SK-N-SH (cell line): Measurements from ENCODE around the gene FRMD8.

Source experiments
- FOXJ3 ChIP-seq: sonication (generic); formaldehyde crosslinking; IDR thresholded peaks from 2 replicates; pipeline ENCODE4 v1.5.1; 2020; ENCODE audit warnings: mild to moderate bottlenecking, missing genetic modification reagents
- JUND ChIP-seq: IDR thresholded peaks from 2 replicates; pipeline ENCODE4 v1.4.0; 2012
- YY1 ChIP-seq: IDR thresholded peaks from 2 replicates; pipeline ENCODE4 v1.4.0; 2012; ENCODE audit warnings: low read depth, mild to moderate bottlenecking
- TF ChIP-seq, protein P1 (sequence below): fragments of 200-600 bp; sonication (generic); IDR thresholded peaks from 2 replicates; pipeline ENCODE4 v1.6.1; 2017; ENCODE audit warnings: antibody characterized with exemption, mild to moderate bottlenecking, moderate library complexity
- TF ChIP-seq, protein P2 (sequence below): IDR thresholded peaks from 2 replicates; pipeline ENCODE4 v1.4.0; 2012; ENCODE audit warnings: low read depth

- TF ChIP-seq, protein P1, sequence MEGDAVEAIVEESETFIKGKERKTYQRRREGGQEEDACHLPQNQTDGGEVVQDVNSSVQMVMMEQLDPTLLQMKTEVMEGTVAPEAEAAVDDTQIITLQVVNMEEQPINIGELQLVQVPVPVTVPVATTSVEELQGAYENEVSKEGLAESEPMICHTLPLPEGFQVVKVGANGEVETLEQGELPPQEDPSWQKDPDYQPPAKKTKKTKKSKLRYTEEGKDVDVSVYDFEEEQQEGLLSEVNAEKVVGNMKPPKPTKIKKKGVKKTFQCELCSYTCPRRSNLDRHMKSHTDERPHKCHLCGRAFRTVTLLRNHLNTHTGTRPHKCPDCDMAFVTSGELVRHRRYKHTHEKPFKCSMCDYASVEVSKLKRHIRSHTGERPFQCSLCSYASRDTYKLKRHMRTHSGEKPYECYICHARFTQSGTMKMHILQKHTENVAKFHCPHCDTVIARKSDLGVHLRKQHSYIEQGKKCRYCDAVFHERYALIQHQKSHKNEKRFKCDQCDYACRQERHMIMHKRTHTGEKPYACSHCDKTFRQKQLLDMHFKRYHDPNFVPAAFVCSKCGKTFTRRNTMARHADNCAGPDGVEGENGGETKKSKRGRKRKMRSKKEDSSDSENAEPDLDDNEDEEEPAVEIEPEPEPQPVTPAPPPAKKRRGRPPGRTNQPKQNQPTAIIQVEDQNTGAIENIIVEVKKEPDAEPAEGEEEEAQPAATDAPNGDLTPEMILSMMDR, result peak; percentile 26; the same call in 1 of the 2 replicates
- TF ChIP-seq, protein P2, sequence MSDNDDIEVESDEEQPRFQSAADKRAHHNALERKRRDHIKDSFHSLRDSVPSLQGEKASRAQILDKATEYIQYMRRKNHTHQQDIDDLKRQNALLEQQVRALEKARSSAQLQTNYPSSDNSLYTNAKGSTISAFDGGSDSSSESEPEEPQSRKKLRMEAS, result peak; percentile 57; the same call in 1 of the 2 replicates
- TF ChIP-seq YY1 (no peak), JUND (no peak), FOXJ3 (CRISPR knock-in tag) (no peak)
Observed at GRCh38 chr11:65454696-65455456, 68.4 kb downstream of the FRMD8 start.
